ENCODE data around the gene STK11. TPM values are rescaled to one million over a fixed set of nuclear protein-coding genes. Genes with fewer than 3 reads are reported as not detected.
"Not testable (repeated sequence)": the region's sequence is repeated elsewhere in the genome, so short reads cannot be mapped to it uniquely, and the experiment has no call there.

The STK11 gene
- polyA plus RNA-seq, 1 donor from 2014 or later, result 51.6 TPM

- H3K9ac ChIP-seq (ENCODE audit: low read length); H3F3A ChIP-seq (ENCODE audit: insufficient read depth, low read length, poor library complexity, severe bottlenecking); H3K4me3 ChIP-seq (ENCODE audit: low read length); H3K9me2 ChIP-seq (ENCODE audit: insufficient read depth, low read length); H3K9me3 ChIP-seq (ENCODE audit: low read length); H3K27me3 ChIP-seq (ENCODE audit: insufficient read depth, low read depth, low read length); H3K4me2 ChIP-seq (ENCODE audit: low read length); H3K27ac ChIP-seq (ENCODE audit: low read length); H2AFZ ChIP-seq (ENCODE audit: low read depth, low read length); H3K36me3 ChIP-seq (ENCODE audit: insufficient read depth, low read length): not testable (repeated sequence)
- Histone ChIP-seq H3K79me2 (replicated peaks; ENCODE audit: insufficient read depth, low read length) (peaks cover 44% of the 10 kb centered on the region), H4K20me1 (ENCODE audit: insufficient read depth) (peaks cover 11% of the 10 kb centered on the region)
These were observed 3.3 kb downstream of the STK11 start for GRCh38 chr19:1208830-1209229.

GRCh38 chr19:1210227-1210538 lies 4.6 kb downstream of the STK11 start:
- Histone ChIP-seq H3K27ac (ENCODE audit: low read length) (no peak overlapping the region), H3K9me3 (ENCODE audit: low read length) (no peaks in the 10 kb centered on the region), H3K9ac (ENCODE audit: low read length) (no peak overlapping the region), H3K4me3 (ENCODE audit: low read length) (no peak overlapping the region), H3K9me2 (ENCODE audit: insufficient read depth, low read length) (no peaks in the 10 kb centered on the region), H3F3A (ENCODE audit: insufficient read depth, low read length, poor library complexity, severe bottlenecking) (no peaks in the 10 kb centered on the region), H3K36me3 (ENCODE audit: insufficient read depth, low read length) (no peaks in the 10 kb centered on the region), H4K20me1 (ENCODE audit: insufficient read depth) (peaks cover 11% of the 10 kb centered on the region), H3K79me2 (replicated peaks; ENCODE audit: insufficient read depth, low read length) (peaks cover 47% of the 10 kb centered on the region), H2AFZ (ENCODE audit: low read depth, low read length) (no peak overlapping the region), H3K27me3 (ENCODE audit: insufficient read depth, low read depth, low read length) (no peaks in the 10 kb centered on the region), H3K4me2 (ENCODE audit: low read length) (no peak overlapping the region)
- TF ChIP-seq RAD21 (conservative IDR thresholded peaks at IDR 0.05), result no peak
- no peak for TF ChIP-seq EZH2 (IDR thresholded peaks at IDR 0.05; ENCODE audit: borderline replicate concordance, insufficient read depth, low read length, poor library complexity, severe bottlenecking)
- TF ChIP-seq REST (IDR thresholded peaks at IDR 0.05; ENCODE audit: borderline replicate concordance), result no peak
- no peak for TF ChIP-seq EP300 (conservative IDR thresholded peaks at IDR 0.05; ENCODE audit: poor library complexity, severe bottlenecking)
- TF ChIP-seq MXI1 (conservative IDR thresholded peaks at IDR 0.05; ENCODE audit: poor library complexity, severe bottlenecking), result no peak
- no peak for TF ChIP-seq SMC3 (conservative IDR thresholded peaks at IDR 0.05; ENCODE audit: poor library complexity)

GRCh38 chr19:1211494-1212234 lies 6.1 kb downstream of the STK11 start:
- Histone ChIP-seq H3K4me3 (ENCODE audit: low read length) (no peak overlapping the region), H4K20me1 (ENCODE audit: insufficient read depth) (peaks cover 11% of the 10 kb centered on the region), H3K9ac (ENCODE audit: low read length) (no peak overlapping the region), H3K9me2 (ENCODE audit: insufficient read depth, low read length) (no peaks in the 10 kb centered on the region), H3K36me3 (ENCODE audit: insufficient read depth, low read length) (no peaks in the 10 kb centered on the region), H3K79me2 (replicated peaks; ENCODE audit: insufficient read depth, low read length) (peaks cover 43% of the 10 kb centered on the region), H3K27ac (ENCODE audit: low read length) (no peak overlapping the region), H2AFZ (ENCODE audit: low read depth, low read length) (no peak overlapping the region), H3F3A (ENCODE audit: insufficient read depth, low read length, poor library complexity, severe bottlenecking) (no peaks in the 10 kb centered on the region), H3K9me3 (ENCODE audit: low read length) (no peaks in the 10 kb centered on the region), H3K27me3 (ENCODE audit: insufficient read depth, low read depth, low read length) (no peaks in the 10 kb centered on the region), H3K4me2 (ENCODE audit: low read length) (no peak overlapping the region)
- TF ChIP-seq SMC3 (conservative IDR thresholded peaks at IDR 0.05; ENCODE audit: poor library complexity) (no peak), EZH2 (IDR thresholded peaks at IDR 0.05; ENCODE audit: borderline replicate concordance, insufficient read depth, low read length, poor library complexity, severe bottlenecking) (no peak), EP300 (conservative IDR thresholded peaks at IDR 0.05; ENCODE audit: poor library complexity, severe bottlenecking) (no peak), TAF1 (IDR thresholded peaks at IDR 0.05; ENCODE audit: low read depth) (no peak), CTCF (IDR thresholded peaks at IDR 0.05; ENCODE audit: poor library complexity, severe bottlenecking) (no peak), REST (IDR thresholded peaks at IDR 0.05; ENCODE audit: borderline replicate concordance) (no peak), MXI1 (conservative IDR thresholded peaks at IDR 0.05; ENCODE audit: poor library complexity, severe bottlenecking) (no peak), RAD21 (conservative IDR thresholded peaks at IDR 0.05) (no peak), POLR2AphosphoS5 (IDR thresholded peaks at IDR 0.05) (no peak)

All from neural cell (in vitro differentiated cells).